Glutamatergic neuron (in vitro differentiated cells): ENCODE measurements around the gene NF1. TPM values are rescaled to one million over a fixed set of nuclear protein-coding genes. Genes with fewer than 3 reads are reported as not detected.
A peak's percentile ranks its signal among the peaks of the same experiment; 100 is the strongest.

Source experiments
- DNase-seq: peaks from one replicate; pipeline ENCODE4 v3.0.0; 2022
- H3K27ac Mint-ChIP-seq: one replicate; pipeline ENCODE4 v1.8.0; 2020; ENCODE audit warnings: mild to moderate bottlenecking, mixed read lengths, inconsistent platforms; ENCODE audit not compliant: unreplicated experiment
- H3K27me3 Mint-ChIP-seq: one replicate; pipeline ENCODE4 v1.8.0; 2020; ENCODE audit warnings: mild to moderate bottlenecking, moderate library complexity, mixed read lengths, inconsistent platforms; ENCODE audit not compliant: unreplicated experiment
- H3K36me3 Mint-ChIP-seq: one replicate; pipeline ENCODE4 v1.8.0; 2020; ENCODE audit warnings: mild to moderate bottlenecking, mixed read lengths, inconsistent platforms; ENCODE audit not compliant: unreplicated experiment
- H3K4me1 Mint-ChIP-seq: one replicate; pipeline ENCODE4 v1.8.0; 2020; ENCODE audit warnings: mild to moderate bottlenecking, low read depth, mixed read lengths, inconsistent platforms; ENCODE audit not compliant: unreplicated experiment
- H3K4me3 Mint-ChIP-seq: one replicate; pipeline ENCODE4 v1.8.0; 2020; ENCODE audit warnings: mild to moderate bottlenecking, mixed read lengths, inconsistent platforms; ENCODE audit not compliant: unreplicated experiment
- H3K9me3 Mint-ChIP-seq: one replicate; pipeline ENCODE4 v1.8.0; 2020; ENCODE audit warnings: mild to moderate bottlenecking, moderate library complexity, mixed read lengths, inconsistent platforms; ENCODE audit not compliant: unreplicated experiment
- total RNA-seq: library from RNA; stranded (reverse); fragmentation: NEBNext Ultra II Directional; extraction: Animal tissue kit (Norgen Biotek cat#: 25700); gene quantifications from one replicate; pipeline ENCODE4 v1.2.1, GENCODE V29; 2021; ENCODE audit not compliant: unreplicated experiment
- TF ChIP-seq, protein P1 (sequence below): fragments of 200-600 bp; sonication (generic); IDR thresholded peaks from one replicate; pipeline ENCODE4 v1.5.0; 2021; ENCODE audit not compliant: partially characterized antibody, unreplicated experiment

The NF1 gene
- total RNA-seq, 1 donor from 2014 or later: 87.6 TPM

DNA sequence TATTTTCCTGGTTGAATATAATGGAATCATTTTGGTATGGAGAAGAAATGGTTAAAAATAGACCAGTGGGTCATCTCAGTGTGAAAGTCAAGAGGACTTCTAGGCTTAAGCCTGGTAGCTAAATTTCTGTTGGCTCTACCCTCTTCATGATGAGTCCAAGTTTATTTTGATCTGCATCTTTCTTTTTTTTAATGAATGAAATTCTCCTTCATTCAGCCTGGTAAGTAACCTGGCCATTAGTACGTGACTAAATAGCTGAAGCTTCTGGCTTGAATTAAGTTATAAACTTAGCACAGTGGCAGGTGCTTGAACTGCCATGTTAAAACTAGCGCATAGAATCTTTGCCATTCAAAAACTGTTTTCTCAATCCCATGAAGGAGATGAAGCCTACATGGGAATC lies 28.0 kb downstream of the NF1 start:
- DNase-seq: no peak
- Mint-ChIP-seq H3K4me3 (no peak overlapping the region), H3K9me3 (peaks cover 2% of the 10 kb centered on the region), H3K36me3 (no peaks in the 10 kb centered on the region), H3K27ac (no peak overlapping the region), H3K27me3 (no peaks in the 10 kb centered on the region), H3K4me1 (peaks cover 2% of the 10 kb centered on the region)
- TF ChIP-seq, protein P1, sequence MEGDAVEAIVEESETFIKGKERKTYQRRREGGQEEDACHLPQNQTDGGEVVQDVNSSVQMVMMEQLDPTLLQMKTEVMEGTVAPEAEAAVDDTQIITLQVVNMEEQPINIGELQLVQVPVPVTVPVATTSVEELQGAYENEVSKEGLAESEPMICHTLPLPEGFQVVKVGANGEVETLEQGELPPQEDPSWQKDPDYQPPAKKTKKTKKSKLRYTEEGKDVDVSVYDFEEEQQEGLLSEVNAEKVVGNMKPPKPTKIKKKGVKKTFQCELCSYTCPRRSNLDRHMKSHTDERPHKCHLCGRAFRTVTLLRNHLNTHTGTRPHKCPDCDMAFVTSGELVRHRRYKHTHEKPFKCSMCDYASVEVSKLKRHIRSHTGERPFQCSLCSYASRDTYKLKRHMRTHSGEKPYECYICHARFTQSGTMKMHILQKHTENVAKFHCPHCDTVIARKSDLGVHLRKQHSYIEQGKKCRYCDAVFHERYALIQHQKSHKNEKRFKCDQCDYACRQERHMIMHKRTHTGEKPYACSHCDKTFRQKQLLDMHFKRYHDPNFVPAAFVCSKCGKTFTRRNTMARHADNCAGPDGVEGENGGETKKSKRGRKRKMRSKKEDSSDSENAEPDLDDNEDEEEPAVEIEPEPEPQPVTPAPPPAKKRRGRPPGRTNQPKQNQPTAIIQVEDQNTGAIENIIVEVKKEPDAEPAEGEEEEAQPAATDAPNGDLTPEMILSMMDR: no peak

DNA sequence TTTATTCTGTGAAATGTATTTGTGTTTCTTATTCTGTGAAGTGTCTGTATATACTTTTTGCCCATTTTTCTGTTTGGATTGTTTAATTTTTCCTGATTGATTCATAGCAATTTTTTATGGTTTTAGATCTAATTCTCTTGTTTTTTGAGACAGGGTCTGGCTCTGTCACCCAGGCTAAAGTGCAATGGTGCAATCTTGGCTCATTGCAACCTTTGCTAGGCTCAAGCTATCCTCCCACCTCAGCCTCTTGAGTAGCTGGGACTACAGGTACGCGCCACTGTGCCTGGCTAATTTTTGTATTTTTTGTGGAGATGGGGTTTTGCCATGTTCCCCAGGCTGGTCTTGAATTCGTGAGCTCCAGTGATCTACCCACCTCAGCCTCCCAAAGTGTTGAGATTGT lies 31.5 kb downstream of the NF1 start:
- Mint-ChIP-seq H3K27me3 (peaks cover 3% of the 10 kb centered on the region), H3K27ac (no peak overlapping the region), H3K9me3 (no peaks in the 10 kb centered on the region)

DNA sequence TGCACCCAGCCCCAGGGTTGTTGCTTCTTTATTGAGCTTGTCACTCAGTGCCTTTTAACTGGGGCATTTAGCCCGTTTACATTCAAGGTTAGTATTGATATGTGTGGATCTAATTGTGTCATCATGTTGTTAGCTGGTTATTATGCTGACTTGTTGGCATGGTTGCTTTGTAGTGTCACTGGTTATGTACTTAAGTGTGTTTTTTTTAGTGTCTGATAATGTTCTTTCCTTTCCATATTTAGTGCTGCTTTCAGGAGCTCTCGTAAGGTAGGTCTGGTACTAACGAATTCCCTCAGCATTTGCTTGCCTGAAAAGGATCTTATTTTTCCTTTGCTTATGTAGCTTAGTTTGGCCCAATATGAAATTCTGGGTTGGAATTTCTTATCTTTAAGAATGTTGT lies 33.5 kb downstream of the NF1 start:
- peaks cover 3% of the 10 kb centered on the region for H3K27me3 Mint-ChIP-seq
- H3K36me3 Mint-ChIP-seq: no peaks in the 10 kb centered on the region
- no peaks in the 10 kb centered on the region for H3K9me3 Mint-ChIP-seq
- no peak overlapping the region for H3K27ac Mint-ChIP-seq
- H3K4me1 Mint-ChIP-seq: peaks cover 13% of the 10 kb centered on the region
- TF ChIP-seq, protein P1: no peak
- DNase-seq: no peak
- H3K4me3 Mint-ChIP-seq: no peak overlapping the region

More for the DNA sequence above, 31.5 kb downstream of the NF1 start:
- Mint-ChIP-seq H3K4me3 (no peak overlapping the region), H3K36me3 (no peaks in the 10 kb centered on the region), H3K4me1 (peaks cover 10% of the 10 kb centered on the region)
- TF ChIP-seq, protein P1: no peak
- DNase-seq: no peak

DNA sequence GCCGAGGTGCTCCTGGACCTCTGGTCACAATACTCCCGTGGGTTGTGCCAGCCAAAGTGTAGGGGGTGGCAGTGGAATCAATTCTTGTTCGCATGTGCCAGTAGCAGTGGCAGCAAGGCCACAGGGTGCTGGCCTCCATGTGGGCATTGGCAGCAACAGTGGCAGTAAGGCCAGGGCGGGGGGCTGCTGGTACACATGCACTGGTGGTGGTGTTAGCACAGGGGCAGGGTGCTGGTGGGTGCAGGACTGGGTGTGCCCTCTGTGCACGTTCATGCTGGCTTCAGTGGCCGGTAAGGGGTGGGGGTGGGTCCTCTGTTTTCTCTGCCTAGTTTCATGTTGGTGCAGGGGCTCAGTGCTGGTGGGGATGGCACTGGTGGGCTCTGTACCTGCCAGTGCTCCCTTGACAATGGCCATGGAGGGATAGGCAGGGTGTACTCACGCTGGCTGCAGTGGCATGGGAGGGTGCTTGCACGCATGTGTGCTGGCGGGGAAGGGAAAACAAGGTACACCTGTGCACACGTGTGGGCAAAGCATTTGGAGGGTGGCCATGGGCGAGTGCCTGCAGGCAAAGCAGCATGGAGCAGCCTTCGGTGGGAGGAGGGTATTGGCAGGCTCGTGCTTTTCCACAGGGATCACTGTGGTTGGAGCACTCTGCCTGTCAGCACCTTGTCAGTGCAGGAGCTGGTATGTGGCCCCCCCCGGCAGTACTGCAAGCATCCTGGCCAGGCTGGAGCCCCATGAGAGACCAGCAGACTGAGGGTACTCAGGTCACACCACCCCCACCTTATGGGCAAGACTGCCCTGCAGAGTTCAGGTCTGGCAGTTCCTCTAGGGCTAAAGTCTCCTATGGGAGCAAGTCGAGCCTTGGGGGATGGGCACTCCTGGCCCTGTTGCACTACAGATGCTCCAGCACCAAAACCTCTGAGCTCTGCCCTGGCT lies 35.8 kb downstream of the NF1 start:
- Mint-ChIP-seq H3K4me3 (peak overlapping the region; percentile 73), H3K27me3 (peaks cover 3% of the 10 kb centered on the region), H3K27ac (no peak overlapping the region), H3K4me1 (peaks cover 13% of the 10 kb centered on the region), H3K9me3 (no peaks in the 10 kb centered on the region), H3K36me3 (no peaks in the 10 kb centered on the region)
- DNase-seq: peak; percentile 46
- TF ChIP-seq, protein P1: no peak

DNA sequence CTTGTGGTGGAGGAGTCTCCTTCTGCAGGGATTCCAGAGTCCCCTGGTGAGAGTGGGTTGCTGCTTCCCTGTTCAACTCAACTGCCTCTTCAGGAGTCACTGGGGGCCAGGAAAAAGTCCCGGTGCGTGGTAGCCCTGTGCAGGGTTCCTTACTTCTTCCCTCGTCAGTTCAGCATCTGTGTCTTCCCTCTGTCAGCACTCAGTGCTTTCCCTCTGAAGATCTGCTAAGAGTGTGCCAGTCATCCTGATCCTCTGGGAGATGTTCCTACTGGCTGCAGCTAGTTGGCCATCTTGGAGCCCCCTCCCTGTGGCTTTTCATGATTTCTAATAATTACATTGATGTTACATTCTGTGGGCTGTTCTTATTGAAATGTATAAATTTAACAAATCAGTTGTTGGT lies 36.5 kb downstream of the NF1 start:
- Mint-ChIP-seq H3K27me3 (peaks cover 3% of the 10 kb centered on the region), H3K9me3 (no peaks in the 10 kb centered on the region), H3K4me3 (peak overlapping the region; percentile 73), H3K4me1 (peaks cover 13% of the 10 kb centered on the region), H3K36me3 (no peaks in the 10 kb centered on the region), H3K27ac (peak overlapping the region; percentile 75)
- TF ChIP-seq, protein P1: no peak
- no peak for DNase-seq
